AG04449 (cell line): Measurements from ENCODE around the gene GCNT2.

Experiments
- CTCF ChIA-PET: fragments of 350-600 bp; formaldehyde crosslinking; extraction: SDS; loops from one replicate; lab custom pipeline; 2021; ENCODE audit warnings: antibody characterized with exemption; lab: Yijun Ruan, JAX
- POLR2A ChIA-PET: fragments of 400-600, 350-600 bp; formaldehyde crosslinking; extraction: SDS; loops from one replicate; lab custom pipeline; 2020; ENCODE audit warnings: antibody characterized with exemption, inconsistent platforms; lab: Yijun Ruan, JAX
- DNase-seq: peaks from one replicate; pipeline ENCODE4 v3.0.0-alpha.2; 2010; ENCODE audit warnings: low read depth, low spot score
- H3K4me3 ChIP-seq: 2 replicates; pipeline ENCODE4 v1.5.1; 2011; ENCODE audit warnings: low read depth, mild to moderate bottlenecking, control low read depth, low read length
- CTCF ChIP-seq: IDR thresholded peaks from one replicate; pipeline ENCODE4 v1.5.1; 2011; ENCODE audit warnings: mild to moderate bottlenecking, moderate library complexity, low read length, control low read depth, inconsistent platforms; ENCODE audit not compliant: insufficient read depth; ENCODE audit errors: missing control alignments

The GCNT2 gene

DNA sequence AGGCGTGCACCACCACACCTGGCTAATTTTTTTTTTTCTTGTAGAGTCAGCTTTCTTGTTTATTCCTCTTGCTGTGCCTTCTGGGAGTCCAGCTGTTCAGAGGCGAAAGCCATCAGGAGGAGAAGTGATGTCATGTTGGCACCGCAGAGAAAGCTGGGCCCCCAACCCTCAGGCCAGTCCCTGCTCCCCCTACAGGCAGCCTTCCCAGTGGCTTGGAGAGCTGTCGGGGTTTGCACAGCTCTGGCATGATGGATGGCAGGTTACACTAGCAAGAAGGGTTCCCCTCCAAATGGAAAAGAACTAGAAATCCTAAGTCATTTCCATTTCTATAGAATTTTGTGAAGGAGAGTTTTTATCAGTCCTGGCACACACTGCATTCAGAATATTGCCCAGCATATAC lies 100.7 kb downstream of the GCNT2 start:
- ChIA-PET POLR2A (no interaction called here), CTCF (no interaction called here)
- TF ChIP-seq CTCF = no peak
- DNase-seq = no peak
- H3K4me3 ChIP-seq = no peak overlapping the region

- ChIA-PET CTCF (no interaction called here), POLR2A (no interaction called here)
- no peak for TF ChIP-seq CTCF
Measured at GRCh38 chr6:10624836-10625235, 103.7 kb downstream of the GCNT2 start.

GRCh38 chr6:10626154-10626741 lies 105.1 kb downstream of the GCNT2 start:
- no peak for DNase-seq
- POLR2A ChIA-PET = no interaction called here
- CTCF ChIA-PET = no interaction called here
- H3K4me3 ChIP-seq = no peak overlapping the region
- TF ChIP-seq CTCF = no peak

More at GRCh38 chr6:10624836-10625235, 103.7 kb downstream of the GCNT2 start:
- no peak overlapping the region for H3K4me3 ChIP-seq
- DNase-seq = no peak

- no peak for DNase-seq
- POLR2A ChIA-PET = no interaction called here
- H3K4me3 ChIP-seq = no peak overlapping the region
- CTCF ChIA-PET = no interaction called here
- no peak for TF ChIP-seq CTCF
Measured at GRCh38 chr6:10627800-10628199, 106.6 kb downstream of the GCNT2 start.

DNA sequence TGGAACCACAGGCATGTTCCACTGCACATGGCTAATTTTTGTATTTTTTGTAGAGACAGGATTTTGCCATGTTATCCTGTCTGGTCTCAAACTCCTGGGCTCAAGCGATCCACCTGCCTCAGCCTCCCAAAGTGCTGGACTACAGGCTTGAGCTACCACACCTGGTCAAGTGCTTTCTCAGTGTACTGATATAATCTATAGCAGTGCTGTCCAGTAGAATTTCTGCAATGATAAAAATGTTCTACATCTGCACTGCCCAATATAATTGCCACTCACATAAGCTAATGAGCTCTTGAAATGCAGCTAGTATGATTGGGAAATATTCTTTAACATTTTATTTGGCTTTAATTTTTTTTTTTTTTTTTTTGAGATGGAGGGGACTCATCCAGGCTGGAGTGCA lies 109.0 kb downstream of the GCNT2 start:
- CTCF ChIA-PET = no interaction called here
- DNase-seq = no peak
- H3K4me3 ChIP-seq = no peak overlapping the region
- POLR2A ChIA-PET = no interaction called here
- TF ChIP-seq CTCF = no peak

DNA sequence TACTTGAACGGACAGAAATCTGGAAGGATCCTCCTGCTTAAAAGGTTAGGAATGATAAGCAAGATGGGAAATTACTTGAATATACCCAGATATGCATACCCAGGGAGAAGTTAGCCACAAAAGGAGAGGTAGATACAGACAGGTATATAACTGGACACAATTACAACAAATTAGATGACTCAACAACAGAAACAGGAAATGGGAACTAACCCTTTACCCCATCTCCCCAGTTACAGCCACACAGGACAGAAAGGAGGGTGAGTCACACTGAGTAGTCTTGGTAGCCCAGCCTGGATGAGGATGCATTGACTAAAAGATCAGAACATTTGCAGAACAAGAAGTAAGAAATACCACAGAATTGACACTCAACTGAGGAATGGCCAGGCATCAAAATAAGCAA lies 112.1 kb downstream of the GCNT2 start:
- POLR2A ChIA-PET = no interaction called here
- CTCF ChIA-PET = no interaction called here

More for the DNA sequence above, 112.1 kb downstream of the GCNT2 start:
- DNase-seq = peak; percentile 44
- TF ChIP-seq CTCF = no peak
- no peak overlapping the region for H3K4me3 ChIP-seq
